ENCODE data around the gene DNLZ.

GRCh38 chr9:136411378-136411777 is 47.8 kb upstream of the DNLZ start:
- no peak for TF ChIP-seq SIN3A (IDR thresholded peaks at IDR 0.05; ENCODE audit: borderline replicate concordance, insufficient read depth, low read length)
- TF ChIP-seq REST (IDR thresholded peaks at IDR 0.05; ENCODE audit: insufficient read depth in 1 of 2, low read depth in 2 of 2, low read length in 2 of 2) = no peak
- TF ChIP-seq POLR2AphosphoS5 (IDR thresholded peaks at IDR 0.05; ENCODE audit: low read depth, low read length) = no peak
- no peak for TF ChIP-seq TAF1 (IDR thresholded peaks at IDR 0.05; ENCODE audit: borderline replicate concordance, insufficient read depth, low read length)

All from PFSK-1 (cell line).